HG03196 (cell line): ENCODE results near the gene FUOM.
"Not testable (repeated sequence)": the region's sequence is repeated elsewhere in the genome, so short reads cannot be mapped to it uniquely, and the experiment has no call there.

ENCODE experiments used
- ATAC-seq: cut with Tn5 transposase; IDR thresholded peaks from one replicate; pipeline ENCODE4 v1.9.1; 2021; ENCODE audit not compliant: unreplicated experiment

Gene FUOM

GRCh38 chr10:133370030-133370786 lies 12.4 kb upstream of the FUOM start:
- ATAC-seq, result no peak

- no peak for ATAC-seq
Measured at GRCh38 chr10:133368153-133368552, 10.3 kb upstream of the FUOM start.

DNA sequence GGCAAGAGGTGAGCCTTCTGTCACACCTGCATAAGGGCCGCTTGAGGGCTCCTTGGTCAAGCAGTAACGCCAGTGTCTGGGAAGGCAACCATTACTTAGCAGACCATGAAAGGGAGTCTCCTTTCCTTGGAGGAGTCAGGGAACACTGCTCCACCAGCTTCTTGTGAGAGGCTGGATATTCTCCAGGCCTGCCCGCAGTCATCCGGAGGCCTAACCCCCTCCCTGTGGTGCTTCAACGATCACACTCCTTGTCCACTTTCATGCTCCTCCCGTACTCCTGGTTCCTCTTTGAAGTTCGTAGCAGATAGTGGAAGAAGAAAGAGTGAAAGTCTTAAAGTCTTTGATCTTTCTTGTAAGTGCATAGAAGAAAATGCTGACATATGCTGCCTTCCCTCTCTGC lies 9.6 kb upstream of the FUOM start:
- ATAC-seq, result not testable (repeated sequence)

DNA sequence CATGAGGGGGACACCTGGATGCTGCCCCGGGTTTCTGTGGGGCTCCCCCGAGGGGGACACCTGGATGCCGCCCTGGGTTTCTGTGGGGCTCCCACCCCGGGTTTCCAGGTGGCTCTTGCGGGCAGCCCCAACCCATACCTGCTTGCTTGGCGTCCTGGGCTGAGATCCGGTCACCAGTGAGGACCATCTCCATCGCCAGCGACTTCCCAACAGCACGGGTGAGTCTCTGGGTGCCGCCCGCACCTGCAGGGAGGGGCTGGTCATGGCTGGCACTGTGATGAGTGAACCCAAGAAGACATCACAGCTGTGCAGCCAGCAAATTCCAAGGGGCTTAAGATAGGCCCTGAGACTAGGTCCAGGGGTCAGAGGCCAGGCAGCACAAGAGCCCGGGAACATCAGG lies 8.9 kb upstream of the FUOM start:
- no peak for ATAC-seq

DNA sequence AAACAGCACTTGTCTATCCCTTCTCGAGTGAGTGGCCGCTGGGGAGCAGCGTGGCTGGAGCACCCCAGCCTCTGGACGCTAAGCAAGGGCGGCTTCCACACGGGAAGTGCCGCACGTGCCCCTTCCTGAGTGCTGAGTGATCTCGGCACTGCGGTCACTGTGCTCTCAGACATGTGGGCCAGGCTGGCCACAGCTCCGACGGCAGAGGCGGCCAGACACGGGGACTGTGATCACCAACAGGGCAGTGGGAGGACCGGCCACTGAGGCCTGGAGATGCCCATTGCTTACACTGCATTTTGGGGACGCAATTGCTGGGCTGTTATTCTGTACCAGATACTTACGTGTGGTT lies 8.3 kb upstream of the FUOM start:
- ATAC-seq, result no peak

- ATAC-seq, result no peak
Measured at GRCh38 chr10:133365461-133366129, 7.8 kb upstream of the FUOM start.

GRCh38 chr10:133364645-133365431 lies 7.0 kb upstream of the FUOM start:
- ATAC-seq, result no peak

DNA sequence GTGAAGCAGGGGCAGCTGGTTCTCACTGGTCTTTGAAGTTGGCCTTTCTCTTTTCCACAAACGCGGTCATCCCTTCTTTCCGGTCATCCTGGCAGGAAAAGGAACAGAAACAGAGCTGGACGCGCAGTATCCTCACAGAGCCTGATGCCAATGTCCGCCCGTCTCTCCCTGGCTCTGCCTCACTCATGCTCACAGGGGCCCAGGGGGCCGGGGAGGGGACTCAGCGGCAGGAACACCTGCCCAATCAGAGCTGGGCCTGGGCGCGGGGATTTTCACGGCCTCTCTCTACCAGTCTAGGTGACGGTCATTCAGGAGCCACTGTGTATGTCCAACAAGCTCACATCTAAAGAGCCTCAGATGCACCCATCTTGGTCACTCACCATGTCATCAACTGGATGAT lies 5.0 kb upstream of the FUOM start:
- ATAC-seq, result no peak

- no peak for ATAC-seq
Measured at GRCh38 chr10:133361773-133362441, 4.1 kb upstream of the FUOM start.

DNA sequence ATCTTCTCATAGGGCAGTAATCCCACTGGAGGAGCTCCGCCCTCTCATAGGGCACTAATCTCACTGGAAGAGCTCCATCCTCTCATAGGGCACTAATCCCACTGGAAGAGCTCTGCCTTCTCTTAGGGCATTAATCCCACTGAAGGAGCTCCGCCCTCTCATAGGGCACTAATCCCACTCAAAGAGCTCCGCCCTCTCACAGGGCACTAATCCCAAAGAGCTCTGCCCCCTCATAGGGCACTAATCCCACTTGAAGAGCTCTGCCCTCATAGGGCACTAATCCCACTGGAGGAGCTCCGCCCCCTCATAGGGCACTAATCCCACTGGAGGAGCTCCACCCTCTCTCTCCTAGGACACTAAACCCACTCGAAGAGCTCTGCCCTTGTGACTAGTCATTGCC lies 3.4 kb upstream of the FUOM start:
- no peak for ATAC-seq

GRCh38 chr10:133359972-133360610 lies 2.3 kb upstream of the FUOM start:
- no peak for ATAC-seq

DNA sequence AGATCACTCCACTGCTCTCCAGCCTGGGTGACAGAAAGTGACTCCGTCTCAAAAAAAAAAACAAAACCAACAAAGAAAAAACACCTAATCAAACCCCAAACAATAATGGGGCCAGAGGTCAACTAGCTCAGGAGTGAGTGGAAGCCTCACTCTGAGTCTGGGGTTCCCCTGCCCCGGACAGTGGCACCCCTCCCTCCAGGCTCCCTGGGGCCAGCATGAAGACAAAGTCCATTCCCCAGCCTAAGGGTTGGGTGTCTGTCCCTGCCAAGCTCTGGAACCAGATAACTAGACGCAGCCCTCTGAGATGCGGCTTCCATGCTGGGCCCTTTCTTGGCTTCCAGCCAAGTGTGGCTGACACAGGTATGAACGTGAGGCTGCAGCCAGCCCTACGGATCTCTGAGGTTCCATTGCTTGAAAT lies 1.7 kb upstream of the FUOM start:
- no peak for ATAC-seq

DNA sequence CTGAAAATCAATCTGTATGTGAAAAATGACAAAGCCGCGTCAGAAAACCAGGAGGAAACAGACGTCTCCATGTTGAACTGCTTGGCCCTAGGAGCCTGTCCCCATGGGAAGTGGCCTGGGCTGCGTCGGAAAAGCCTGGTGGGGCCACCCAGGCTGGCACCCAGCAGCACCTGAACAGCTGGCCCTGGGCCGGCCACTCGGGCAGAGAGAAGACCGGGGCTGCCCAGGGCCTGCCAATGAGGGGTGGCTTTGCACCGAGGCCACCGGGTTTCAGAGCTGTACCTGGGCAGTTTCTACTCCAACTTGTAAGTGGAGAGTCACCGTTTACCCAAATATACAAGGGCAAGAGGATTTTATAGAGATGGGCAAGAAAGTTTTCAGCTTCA lies 1.1 kb upstream of the FUOM start:
- no peak for ATAC-seq

- no peak for ATAC-seq
Measured at GRCh38 chr10:133358162-133358924, 524 bp upstream of the FUOM start.

DNA sequence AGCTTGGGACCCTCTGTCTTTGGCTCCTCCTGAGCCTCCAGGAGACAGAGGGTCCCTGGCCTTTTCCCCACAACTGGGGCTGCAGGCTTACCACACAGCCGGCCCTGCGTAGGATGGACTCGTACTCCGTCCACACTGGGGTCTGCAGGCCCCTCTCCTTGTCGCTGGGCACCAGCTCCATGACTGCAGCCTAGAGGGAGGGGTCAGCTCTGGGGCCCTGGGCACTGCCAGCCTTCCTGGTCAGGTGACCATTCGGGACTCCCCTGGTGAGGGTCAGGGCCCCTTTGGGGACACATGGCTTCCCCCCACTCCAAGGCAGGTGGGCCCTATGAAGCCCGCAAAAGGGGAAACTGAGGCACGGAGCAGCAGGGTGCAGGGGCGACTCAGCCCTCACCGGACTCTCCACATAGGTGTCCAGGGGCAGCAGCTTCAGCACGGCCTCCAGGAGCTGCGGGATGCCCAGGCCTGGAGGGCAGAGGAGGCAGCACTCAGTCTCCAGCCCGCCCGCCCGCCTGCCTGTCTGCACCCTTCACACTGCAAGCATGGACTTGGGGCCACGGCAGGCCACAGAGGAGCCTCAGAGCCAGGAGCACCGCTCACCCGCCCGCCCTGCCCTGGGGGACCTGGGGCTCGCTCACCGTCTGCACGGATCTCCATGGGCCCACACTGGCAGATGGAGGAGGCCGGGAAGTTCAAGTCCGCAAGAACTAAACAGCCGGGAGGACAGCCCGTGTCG lies 1.1 kb downstream of the FUOM start:
- no peak for ATAC-seq

GRCh38 chr10:133355991-133356390 lies 1.8 kb downstream of the FUOM start:
- ATAC-seq, result no peak

GRCh38 chr10:133355266-133355665 lies 2.6 kb downstream of the FUOM start:
- ATAC-seq, result no peak

DNA sequence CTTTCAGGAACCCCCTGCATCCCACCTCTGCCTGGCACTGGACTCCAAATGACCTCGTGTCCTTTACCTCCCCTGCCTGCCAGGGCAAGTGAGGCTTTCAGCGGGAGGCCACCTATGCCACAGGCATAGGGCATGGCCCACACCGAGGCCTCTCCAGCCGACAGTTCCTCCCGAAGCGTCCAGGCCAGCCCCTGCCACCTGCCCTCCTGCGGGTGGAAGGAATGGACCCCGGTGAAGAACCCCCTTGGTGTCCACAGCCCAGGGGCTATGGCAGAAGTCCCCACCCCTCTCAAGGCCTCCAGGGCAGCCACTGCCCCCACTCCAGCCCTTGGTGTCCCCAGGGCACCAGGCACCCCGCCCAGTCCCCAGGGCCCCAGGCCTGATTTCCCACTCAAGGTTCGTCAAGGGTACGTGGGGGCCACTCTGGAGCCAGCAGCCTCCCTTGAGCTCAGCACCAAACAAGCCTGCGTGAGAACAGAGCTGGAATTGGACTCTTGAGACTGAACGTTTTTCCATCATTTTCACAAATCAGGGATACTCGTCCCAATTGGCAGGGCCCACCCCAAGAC lies 3.1 kb downstream of the FUOM start:
- no peak for ATAC-seq

GRCh38 chr10:133353988-133354605 lies 3.7 kb downstream of the FUOM start:
- no peak for ATAC-seq
